ENCODE measurements around the gene AZIN2.
"Not testable (repeated sequence)": the region's sequence is repeated elsewhere in the genome, so short reads cannot be mapped to it uniquely, and the experiment has no call there.

The AZIN2 gene

DNA sequence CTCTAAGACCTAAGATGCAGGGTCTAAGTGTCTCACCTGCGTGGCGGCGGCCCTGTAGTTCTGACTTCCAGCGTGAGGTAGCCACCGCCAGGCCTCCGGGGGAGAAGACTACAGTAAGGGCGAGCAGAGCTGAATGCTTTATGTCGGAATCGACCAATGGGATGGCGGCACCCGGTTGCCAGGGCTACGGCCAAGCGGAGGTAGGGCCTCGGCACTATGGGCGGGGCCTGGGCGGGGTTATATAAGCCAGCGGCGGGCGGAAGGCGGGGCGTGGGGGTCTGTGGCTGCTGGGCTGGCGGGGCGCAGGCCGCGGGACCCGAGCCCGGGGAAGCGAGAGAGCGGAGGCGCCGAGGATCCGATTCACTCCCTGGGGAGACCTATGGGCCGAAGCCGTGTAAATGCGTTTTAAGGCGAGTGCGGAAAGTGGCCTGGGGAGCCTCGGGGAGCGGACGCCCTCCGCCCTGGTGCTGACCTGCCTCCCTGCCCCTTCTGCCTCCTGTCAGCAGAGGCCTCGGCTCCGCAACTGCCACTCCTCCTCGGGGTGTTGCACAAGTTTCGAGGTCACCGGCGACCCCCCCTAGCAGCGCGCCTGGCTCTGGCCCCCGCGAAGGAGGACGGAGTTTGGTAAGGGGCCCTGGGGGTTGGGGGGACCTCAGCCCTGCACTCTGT is at the start of gene AZIN2:
Gene AZIN2, plus strand, starts transcription at position 269 of the 669 bp plus-strand sequence. CDS start 1,097 bp downstream, outside the sequence.
- FAIRE-seq (peak; percentile 36), DNase-seq (ENCODE audit: insufficient read length, low spot score) (peak; percentile 91)
- peak; percentile 93 for TF ChIP-seq POLR2A (IDR thresholded peaks at IDR 0.05; ENCODE audit: low read depth, low read length)

- FAIRE-seq: no peak
- DNase-seq (ENCODE audit: insufficient read length, low spot score): no peak
- no peak for TF ChIP-seq POLR2A (IDR thresholded peaks at IDR 0.05; ENCODE audit: low read depth, low read length)
Measured at GRCh38 chr1:33031506-33031905, 49.4 kb upstream of the AZIN2 start.

GRCh38 chr1:33032126-33032869 is 48.7 kb upstream of the AZIN2 start:
- FAIRE-seq: no peak
- no peak for TF ChIP-seq POLR2A (IDR thresholded peaks at IDR 0.05; ENCODE audit: low read depth, low read length)
- no peak for DNase-seq (ENCODE audit: insufficient read length, low spot score)

GRCh38 chr1:33036051-33036525 is 44.9 kb upstream of the AZIN2 start:
- FAIRE-seq: no peak
- peak; percentile 46 for DNase-seq (ENCODE audit: insufficient read length, low spot score)
- no peak for TF ChIP-seq POLR2A (IDR thresholded peaks at IDR 0.05; ENCODE audit: low read depth, low read length)

DNA sequence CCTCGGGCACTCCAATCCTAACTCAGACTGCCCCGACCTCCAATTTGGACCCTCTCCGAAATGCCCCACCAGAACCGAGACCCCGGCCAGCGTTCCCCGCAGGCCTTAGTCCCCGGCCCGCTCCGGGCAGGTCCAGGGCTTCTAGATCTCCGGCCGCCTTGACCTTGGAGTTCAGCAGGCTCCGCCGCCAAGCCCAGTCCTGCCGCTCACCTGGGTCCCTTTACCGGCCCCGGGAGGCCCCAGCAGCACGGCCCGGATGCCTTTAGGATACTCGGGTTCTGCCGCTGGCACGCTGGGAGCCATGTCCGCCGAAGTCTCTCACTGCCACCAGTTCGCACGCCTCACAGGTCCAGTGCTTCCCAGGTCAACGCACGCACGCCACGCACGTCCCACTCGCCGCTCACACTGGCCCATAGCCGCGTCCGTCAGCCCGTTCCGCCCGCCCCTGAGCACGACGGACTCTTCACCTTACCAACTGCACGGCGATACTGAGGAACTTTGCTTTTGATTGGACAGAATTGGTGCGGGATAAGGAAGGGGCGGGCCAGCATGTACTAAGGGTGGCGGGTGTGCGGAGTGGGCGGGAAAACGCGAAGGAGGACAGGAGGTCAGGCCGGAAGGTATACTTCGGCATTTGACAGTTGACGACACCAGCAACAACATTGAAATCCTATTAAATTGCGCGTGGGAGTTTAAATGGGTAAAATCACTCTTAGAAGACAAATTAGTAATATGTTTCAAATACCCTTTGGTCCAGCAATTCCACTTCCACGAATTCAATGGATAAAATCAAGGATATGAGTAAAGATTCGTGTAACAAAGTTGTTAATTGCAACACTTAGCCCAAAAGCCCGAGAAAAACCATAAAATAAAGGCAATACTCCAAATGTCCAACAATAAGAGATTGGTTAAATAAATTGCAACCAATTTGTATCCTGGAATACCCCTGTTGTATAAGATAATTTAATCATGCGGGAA is 44.1 kb upstream of the AZIN2 start, which contains the start of gene AK2:
Gene AK2, minus strand, starts transcription at position 358 of the 978 bp plus-strand sequence. Its CDS starts 55 bp downstream, at position 303.
- FAIRE-seq (peak; percentile 92), DNase-seq (ENCODE audit: insufficient read length, low spot score) (peak; percentile 93)
- TF ChIP-seq POLR2A (IDR thresholded peaks at IDR 0.05; ENCODE audit: low read depth, low read length): peak; percentile 73

- FAIRE-seq: no peak
- DNase-seq (ENCODE audit: insufficient read length, low spot score): no peak
Measured at GRCh38 chr1:33039840-33040239, 41.1 kb upstream of the AZIN2 start.

GRCh38 chr1:33041026-33041425 is 39.9 kb upstream of the AZIN2 start:
- no peak for TF ChIP-seq POLR2A (IDR thresholded peaks at IDR 0.05; ENCODE audit: low read depth, low read length)
- FAIRE-seq (no peak), DNase-seq (ENCODE audit: insufficient read length, low spot score) (no peak)

More at GRCh38 chr1:33039840-33040239, 41.1 kb upstream of the AZIN2 start:
- no peak for TF ChIP-seq POLR2A (IDR thresholded peaks at IDR 0.05; ENCODE audit: low read depth, low read length)

GRCh38 chr1:33042831-33043230 is 38.1 kb upstream of the AZIN2 start:
- DNase-seq (ENCODE audit: insufficient read length, low spot score): no peak
- no peak for FAIRE-seq
- TF ChIP-seq POLR2A (IDR thresholded peaks at IDR 0.05; ENCODE audit: low read depth, low read length): no peak

DNA sequence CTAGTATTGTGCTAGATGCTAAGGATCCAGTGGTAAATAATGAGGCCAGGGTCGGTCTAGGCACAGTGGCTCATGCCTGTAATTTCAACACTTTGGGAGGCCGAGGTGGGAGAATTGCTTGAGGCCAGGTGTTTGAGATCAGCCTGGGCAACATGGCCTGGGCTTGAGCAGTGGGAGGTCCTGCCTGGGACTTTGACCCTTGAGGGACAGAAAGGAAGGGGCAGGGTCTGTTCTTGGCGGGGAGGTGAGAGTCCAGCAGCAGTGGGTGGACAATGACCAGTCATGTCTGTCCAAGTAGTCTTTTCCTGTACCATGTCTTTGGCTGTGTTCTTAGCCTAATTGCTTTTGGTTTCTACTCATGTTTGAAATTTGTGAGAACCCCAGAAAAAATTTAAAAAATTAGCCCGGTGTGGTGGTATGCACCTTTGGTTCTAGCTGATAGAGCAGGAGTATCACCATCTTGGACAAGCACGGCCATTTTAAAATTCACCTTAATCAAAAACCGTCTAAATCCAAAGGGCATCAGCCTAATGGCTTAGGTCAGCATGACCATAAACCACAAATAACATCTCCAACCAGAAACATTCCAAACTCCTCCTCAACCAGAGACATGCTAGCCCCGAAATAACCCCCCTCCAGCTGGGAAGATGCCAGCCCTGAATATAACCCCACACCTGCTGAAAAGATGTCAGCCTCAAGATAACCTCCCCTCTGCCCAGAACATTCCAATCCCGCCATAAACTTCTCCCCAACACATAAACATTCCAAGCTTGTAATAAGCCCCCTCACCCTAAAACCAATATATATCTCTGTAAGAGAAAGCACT is 37.5 kb upstream of the AZIN2 start:
- FAIRE-seq: no peak
- TF ChIP-seq POLR2A (IDR thresholded peaks at IDR 0.05; ENCODE audit: low read depth, low read length): no peak

DNA sequence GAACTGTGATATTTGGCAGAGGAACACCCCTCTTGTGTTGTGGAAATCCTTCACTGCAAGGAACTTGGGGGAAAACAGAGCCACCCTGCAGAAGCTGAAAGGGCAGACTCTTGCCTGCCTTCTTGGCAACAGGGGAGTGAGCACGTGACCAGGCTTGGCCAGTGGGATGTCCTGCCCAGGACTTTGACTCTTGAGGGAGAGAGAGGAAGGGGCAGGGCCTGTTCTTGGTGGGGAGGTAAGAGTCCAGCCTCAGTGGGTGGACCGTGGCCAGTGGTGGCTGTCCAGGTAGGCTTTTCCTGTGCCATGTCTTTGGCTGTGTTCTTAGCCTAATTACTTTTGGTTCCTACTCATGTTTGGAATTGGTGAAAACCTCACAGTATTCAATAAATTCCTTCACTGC is 35.7 kb upstream of the AZIN2 start:
- FAIRE-seq (no peak), DNase-seq (ENCODE audit: insufficient read length, low spot score) (no peak)
- TF ChIP-seq POLR2A (IDR thresholded peaks at IDR 0.05; ENCODE audit: low read depth, low read length): no peak

More for the DNA sequence above, 37.5 kb upstream of the AZIN2 start:
- DNase-seq (ENCODE audit: insufficient read length, low spot score): no peak

DNA sequence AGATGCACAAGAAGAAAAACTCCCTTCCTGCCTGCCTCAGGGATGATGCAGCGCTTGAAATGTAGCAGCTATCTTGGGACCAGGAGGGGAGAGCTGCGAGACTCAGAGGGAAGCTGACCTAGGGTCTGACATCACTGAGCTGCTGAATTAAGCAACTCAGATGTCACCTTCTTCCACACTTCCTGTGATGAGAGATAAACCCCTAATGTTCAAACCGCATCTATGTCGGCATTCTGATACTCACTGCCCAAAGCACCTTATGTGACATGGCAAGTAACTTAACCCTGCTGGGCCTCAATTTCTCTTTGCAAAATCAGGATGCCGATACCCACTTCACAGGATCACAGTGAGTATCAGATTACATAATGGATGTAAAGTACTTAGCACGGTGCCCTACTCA is 35.1 kb upstream of the AZIN2 start:
- DNase-seq (ENCODE audit: insufficient read length, low spot score) (no peak), FAIRE-seq (no peak)
- TF ChIP-seq POLR2A (IDR thresholded peaks at IDR 0.05; ENCODE audit: low read depth, low read length): no peak

- not testable (repeated sequence) for DNase-seq (ENCODE audit: insufficient read length, low spot score); FAIRE-seq
Measured at GRCh38 chr1:33046234-33046633, 34.7 kb upstream of the AZIN2 start.

GRCh38 chr1:33047290-33047689 is 33.7 kb upstream of the AZIN2 start:
- no peak for TF ChIP-seq POLR2A (IDR thresholded peaks at IDR 0.05; ENCODE audit: low read depth, low read length)
- DNase-seq (ENCODE audit: insufficient read length, low spot score) (no peak), FAIRE-seq (no peak)

Data from H54 (cell line).